ENCODE measurements around the gene FGF6. TPM values are rescaled to one million over a fixed set of nuclear protein-coding genes. Genes with fewer than 3 reads are reported as not detected.

Gene FGF6
- total RNA-seq, 1 donor from 2014 or later = not detected

- Mint-ChIP-seq H3K4me1 (ENCODE audit: unreplicated experiment) (peaks cover 11% of the 10 kb centered on the region), H3K4me3 (ENCODE audit: unreplicated experiment) (no peak overlapping the region), H3K27ac (ENCODE audit: unreplicated experiment) (no peak overlapping the region), H3K36me3 (ENCODE audit: low read depth, unreplicated experiment) (no peaks in the 10 kb centered on the region), H3K27me3 (ENCODE audit: unreplicated experiment) (peaks cover 2% of the 10 kb centered on the region), H3K9me3 (ENCODE audit: unreplicated experiment) (no peaks in the 10 kb centered on the region)
- no peak for DNase-seq (ENCODE audit: low spot score)
- TF ChIP-seq CTCF (IDR thresholded peaks at IDR 0.05; ENCODE audit: unreplicated experiment) = no peak
Observed at GRCh38 chr12:4448371-4448940, 2.8 kb upstream of the FGF6 start.

- H3K4me1 Mint-ChIP-seq (ENCODE audit: unreplicated experiment) = peaks cover 17% of the 10 kb centered on the region
- no peaks in the 10 kb centered on the region for H3K36me3 Mint-ChIP-seq (ENCODE audit: low read depth, unreplicated experiment)
- no peak for TF ChIP-seq CTCF (IDR thresholded peaks at IDR 0.05; ENCODE audit: unreplicated experiment)
- no peak overlapping the region for H3K27ac Mint-ChIP-seq (ENCODE audit: unreplicated experiment)
- no peak overlapping the region for H3K4me3 Mint-ChIP-seq (ENCODE audit: unreplicated experiment)
- H3K9me3 Mint-ChIP-seq (ENCODE audit: unreplicated experiment) = no peaks in the 10 kb centered on the region
- peaks cover 5% of the 10 kb centered on the region for H3K27me3 Mint-ChIP-seq (ENCODE audit: unreplicated experiment)
- DNase-seq (ENCODE audit: low spot score) = no peak
Observed at GRCh38 chr12:4447151-4447550, 1.5 kb upstream of the FGF6 start.

GRCh38 chr12:4446335-4446734 is 720 bp upstream of the FGF6 start:
- Mint-ChIP-seq H3K4me3 (ENCODE audit: unreplicated experiment) (no peak overlapping the region), H3K27me3 (ENCODE audit: unreplicated experiment) (peaks cover 6% of the 10 kb centered on the region), H3K9me3 (ENCODE audit: unreplicated experiment) (no peaks in the 10 kb centered on the region), H3K4me1 (ENCODE audit: unreplicated experiment) (peaks cover 20% of the 10 kb centered on the region), H3K36me3 (ENCODE audit: low read depth, unreplicated experiment) (no peaks in the 10 kb centered on the region), H3K27ac (ENCODE audit: unreplicated experiment) (no peak overlapping the region)
- no peak for DNase-seq (ENCODE audit: low spot score)
- no peak for TF ChIP-seq CTCF (IDR thresholded peaks at IDR 0.05; ENCODE audit: unreplicated experiment)

- Mint-ChIP-seq H3K4me1 (ENCODE audit: unreplicated experiment) (peaks cover 37% of the 10 kb centered on the region), H3K27me3 (ENCODE audit: unreplicated experiment) (peaks cover 9% of the 10 kb centered on the region), H3K27ac (ENCODE audit: unreplicated experiment) (no peak overlapping the region), H3K4me3 (ENCODE audit: unreplicated experiment) (no peak overlapping the region), H3K9me3 (ENCODE audit: unreplicated experiment) (no peaks in the 10 kb centered on the region), H3K36me3 (ENCODE audit: low read depth, unreplicated experiment) (no peaks in the 10 kb centered on the region)
- DNase-seq (ENCODE audit: low spot score) = no peak
- TF ChIP-seq CTCF (IDR thresholded peaks at IDR 0.05; ENCODE audit: unreplicated experiment) = no peak
Observed at GRCh38 chr12:4444031-4444430, 1.6 kb downstream of the FGF6 start.

- no peak for TF ChIP-seq CTCF (IDR thresholded peaks at IDR 0.05; ENCODE audit: unreplicated experiment)
- Mint-ChIP-seq H3K4me1 (ENCODE audit: unreplicated experiment) (peaks cover 41% of the 10 kb centered on the region), H3K27me3 (ENCODE audit: unreplicated experiment) (peaks cover 9% of the 10 kb centered on the region), H3K4me3 (ENCODE audit: unreplicated experiment) (no peak overlapping the region), H3K9me3 (ENCODE audit: unreplicated experiment) (no peaks in the 10 kb centered on the region), H3K27ac (ENCODE audit: unreplicated experiment) (no peak overlapping the region), H3K36me3 (ENCODE audit: low read depth, unreplicated experiment) (no peaks in the 10 kb centered on the region)
- no peak for DNase-seq (ENCODE audit: low spot score)
Observed at GRCh38 chr12:4443616-4444015, 2.0 kb downstream of the FGF6 start.
